ENCODE results near the gene CD38.

DNA sequence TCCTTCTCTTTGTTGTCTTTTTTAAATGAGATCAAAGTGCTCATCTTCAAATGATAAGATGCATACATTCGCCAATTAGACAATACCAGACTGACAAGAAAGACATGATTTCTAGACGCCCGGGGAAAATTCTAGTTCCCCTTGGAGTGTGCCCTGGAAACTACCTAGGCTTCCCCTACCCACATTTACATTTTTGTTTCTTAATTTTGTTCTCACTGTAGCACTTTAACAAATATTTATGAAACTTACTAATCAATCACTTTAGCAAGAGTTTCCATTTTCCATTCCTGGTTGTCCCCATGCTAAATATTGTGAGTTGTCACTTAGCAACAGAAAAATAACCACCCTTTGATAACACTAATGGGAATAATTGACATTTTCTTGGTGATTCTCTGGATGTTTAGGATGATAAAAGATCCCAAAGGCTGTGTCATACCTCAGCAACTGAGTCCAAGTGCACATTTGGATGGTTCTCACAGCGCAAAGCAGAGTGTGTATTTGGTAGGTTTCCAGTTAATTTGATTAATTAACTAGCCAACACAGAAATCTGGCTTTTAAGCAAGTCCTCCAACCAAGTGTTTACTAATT is 90.8 kb downstream of the CD38 start:
- no peak for TF ChIP-seq RAD21 (IDR thresholded peaks at IDR 0.05; ENCODE audit: low read depth)
- TF ChIP-seq, protein P1, sequence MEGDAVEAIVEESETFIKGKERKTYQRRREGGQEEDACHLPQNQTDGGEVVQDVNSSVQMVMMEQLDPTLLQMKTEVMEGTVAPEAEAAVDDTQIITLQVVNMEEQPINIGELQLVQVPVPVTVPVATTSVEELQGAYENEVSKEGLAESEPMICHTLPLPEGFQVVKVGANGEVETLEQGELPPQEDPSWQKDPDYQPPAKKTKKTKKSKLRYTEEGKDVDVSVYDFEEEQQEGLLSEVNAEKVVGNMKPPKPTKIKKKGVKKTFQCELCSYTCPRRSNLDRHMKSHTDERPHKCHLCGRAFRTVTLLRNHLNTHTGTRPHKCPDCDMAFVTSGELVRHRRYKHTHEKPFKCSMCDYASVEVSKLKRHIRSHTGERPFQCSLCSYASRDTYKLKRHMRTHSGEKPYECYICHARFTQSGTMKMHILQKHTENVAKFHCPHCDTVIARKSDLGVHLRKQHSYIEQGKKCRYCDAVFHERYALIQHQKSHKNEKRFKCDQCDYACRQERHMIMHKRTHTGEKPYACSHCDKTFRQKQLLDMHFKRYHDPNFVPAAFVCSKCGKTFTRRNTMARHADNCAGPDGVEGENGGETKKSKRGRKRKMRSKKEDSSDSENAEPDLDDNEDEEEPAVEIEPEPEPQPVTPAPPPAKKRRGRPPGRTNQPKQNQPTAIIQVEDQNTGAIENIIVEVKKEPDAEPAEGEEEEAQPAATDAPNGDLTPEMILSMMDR (IDR thresholded peaks at IDR 0.05 in 2 of 3, conservative IDR thresholded peaks at IDR 0.05 in 1 of 3; ENCODE audit: borderline replicate concordance in 1 of 3, insufficient read depth in 1 of 3, low read depth in 2 of 3, low read length in 2 of 3), result no peak
- TF ChIP-seq REST (IDR thresholded peaks at IDR 0.05; ENCODE audit: low read depth), result no peak
- TF ChIP-seq SIN3A (IDR thresholded peaks at IDR 0.05; ENCODE audit: low read depth), result no peak
- no peak for TF ChIP-seq POLR2A (IDR thresholded peaks at IDR 0.05; ENCODE audit: borderline replicate concordance, extremely low read depth, insufficient read depth, insufficient read length)
- TF ChIP-seq SRF (IDR thresholded peaks at IDR 0.05; ENCODE audit: low read depth), result no peak
- TF ChIP-seq EZH2 (IDR thresholded peaks at IDR 0.05), result no peak
- no peak for TF ChIP-seq CEBPB (IDR thresholded peaks at IDR 0.05; ENCODE audit: low read depth)
- TF ChIP-seq POLR2AphosphoS5 (IDR thresholded peaks at IDR 0.05; ENCODE audit: low read depth, low read length), result no peak
- TF ChIP-seq ZFX (IDR thresholded peaks at IDR 0.05), result no peak
- no peak for TF ChIP-seq ZNF274 (IDR thresholded peaks at IDR 0.05; ENCODE audit: low read depth, low read length)

Measured in HCT116 (cell line).